Measurements from ENCODE around the gene BAZ1A. TPM values are rescaled to one million over a fixed set of nuclear protein-coding genes. Genes with fewer than 3 reads are reported as not detected.

The BAZ1A gene
- total and polyA plus RNA-seq, 11 donors: 3.8 to 20.3 (median 6.5) TPM

DNA sequence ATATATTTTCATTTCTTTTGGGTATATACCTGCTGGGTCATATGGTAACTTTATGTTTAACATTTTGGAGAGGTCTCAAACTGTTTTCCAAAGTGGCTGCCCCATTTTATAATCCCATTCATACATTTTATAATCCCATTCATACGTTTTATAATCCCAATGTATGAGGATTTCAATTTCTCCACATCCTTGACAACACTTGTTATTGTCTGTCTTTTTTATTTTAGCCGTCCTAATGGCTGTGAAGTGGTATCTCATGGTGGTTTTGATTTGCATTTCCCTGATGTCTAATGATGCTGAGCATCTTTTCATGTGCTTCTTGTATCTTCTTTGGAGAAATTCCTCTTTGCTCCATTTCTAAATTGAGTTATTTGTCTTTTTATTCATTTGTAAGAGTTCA lies 154.0 kb downstream of the BAZ1A start:
- no peak for DNase-seq
- Histone ChIP-seq H3K4me1 (peaks cover 0 to 8% (median 0%) of the 10 kb centered on the region in 12 donors), H3K36me3 (no peaks in the 10 kb centered on the region), H3K4me3 (no peak overlapping the region), H3K9me3 (no peaks in the 10 kb centered on the region), H3K27me3 (no peaks in the 10 kb centered on the region), H3K27ac (no peak overlapping the region)
- intact Hi-C loops (cut with DNase I): no loop called here
- TF ChIP-seq POLR2A (IDR thresholded peaks at IDR 0.05) (no peak), CTCF (IDR thresholded peaks at IDR 0.05) (no peak)
- no peak for ATAC-seq
- 84 to 88% (median 86%) methylated on average over 2 of the region's 2 CpGs for WGBS, 4 donors

DNA sequence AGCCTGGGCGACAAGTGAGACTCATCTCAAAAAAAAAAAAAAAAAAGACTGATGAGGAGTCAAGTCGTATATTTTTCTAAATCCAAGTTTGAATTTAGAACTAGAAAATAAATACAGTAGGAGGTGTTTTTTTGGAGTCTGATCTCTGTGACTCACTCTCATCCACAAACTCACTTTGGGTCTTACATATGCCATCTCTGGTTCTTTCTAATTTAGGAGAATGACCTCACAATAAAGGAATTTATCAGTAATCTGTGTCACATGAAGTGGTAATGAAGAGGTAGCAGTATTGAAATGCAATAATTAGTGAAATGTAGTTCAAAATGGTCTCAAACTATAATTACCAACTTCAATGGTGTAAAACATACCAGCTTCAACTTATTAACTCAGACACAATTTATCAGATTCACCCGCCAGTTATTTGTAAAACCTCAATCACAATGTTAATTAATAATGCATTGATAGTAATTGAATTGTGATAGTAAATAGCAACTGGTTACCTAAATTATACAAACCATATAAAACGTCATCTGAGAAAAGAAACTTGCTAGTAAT lies 156.3 kb downstream of the BAZ1A start:
- Histone ChIP-seq H3K4me3 (no peak overlapping the region), H3K27ac (no peak overlapping the region), H3K36me3 (no peaks in the 10 kb centered on the region), H3K9me3 (no peaks in the 10 kb centered on the region), H3K27me3 (no peaks in the 10 kb centered on the region), H3K4me1 (peaks cover 0 to 15% (median 6%) of the 10 kb centered on the region in 12 donors)
- intact Hi-C loops (cut with DNase I): loop anchor here in 2 of 10 donors (5.0 to 10.0 kb wide), 2 partner anchors 37 to 156 kb away; partner anchors contain the start of gene BAZ1A (in 1 of the 2)
- 57 to 80% (median 71%) methylated on average over 4 of the region's 4 CpGs for WGBS, 4 donors
- ATAC-seq: no peak
- TF ChIP-seq CTCF (IDR thresholded peaks at IDR 0.05): no peak
- no peak for TF ChIP-seq POLR2A (IDR thresholded peaks at IDR 0.05)
- no peak for DNase-seq

DNA sequence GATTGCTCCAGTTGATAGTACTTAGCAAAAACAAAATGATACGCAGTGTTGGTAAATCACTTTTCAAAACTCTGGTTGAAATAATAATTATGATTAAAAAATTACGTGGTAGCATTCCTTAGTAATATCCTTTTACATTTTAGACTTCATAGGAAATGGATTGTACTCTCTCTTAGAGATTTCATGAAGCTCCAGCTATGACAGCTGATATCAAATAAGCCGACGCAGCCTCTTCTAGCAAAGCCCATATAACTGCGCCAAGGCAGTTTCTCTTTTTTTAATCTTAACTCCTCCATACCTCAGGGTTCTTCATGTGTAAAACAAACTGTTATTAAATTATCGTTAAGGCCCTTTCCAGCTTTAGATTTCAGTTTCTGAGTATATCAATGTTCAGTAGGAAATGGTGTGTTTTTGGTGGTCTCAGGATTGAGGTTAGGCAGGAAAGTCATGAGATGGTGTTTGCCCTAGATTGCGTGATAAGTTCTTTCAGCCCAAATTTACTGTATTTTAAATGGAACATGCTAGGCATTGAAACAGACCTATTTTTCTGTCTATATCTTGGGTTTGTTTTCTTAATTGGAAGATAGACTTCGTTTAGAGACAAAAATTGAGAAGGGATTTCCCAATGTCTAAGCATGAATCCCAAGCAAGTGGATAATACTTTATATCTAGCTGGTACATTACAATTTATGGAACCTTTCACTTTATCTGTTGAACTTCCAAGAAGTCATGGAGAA lies 159.9 kb downstream of the BAZ1A start:
- peak overlapping the region; percentile 93 to 100 (median 98) for H3K27ac ChIP-seq
- ATAC-seq (no peak), DNase-seq (no peak)
- H3K36me3 ChIP-seq: peaks cover 0 to 22% (median 8%) of the 10 kb centered on the region in 9 donors
- no peaks in the 10 kb centered on the region for H3K9me3 ChIP-seq
- peak overlapping the region; percentile 67 to 95 (median 88) for H3K4me3 ChIP-seq
- no peaks in the 10 kb centered on the region for H3K27me3 ChIP-seq
- intact Hi-C loops (cut with DNase I): loop anchor here in 3 of 10 donors (2.0 to 10.0 kb wide), 3 partner anchors 33 to 160 kb away; partner anchors contain the start of genes BAZ1A (in 1 of the 3) and SNX6 (in 1 of the 3)
- no peak for TF ChIP-seq POLR2A (IDR thresholded peaks at IDR 0.05)
- no peak for TF ChIP-seq CTCF (IDR thresholded peaks at IDR 0.05)
- peaks cover 0 to 42% (median 17%) of the 10 kb centered on the region in 12 donors for H3K4me1 ChIP-seq
- WGBS, 4 donors: 50 to 52% (median 51%) methylated on average over 8 of the region's 8 CpGs

Measured in heart left ventricle (tissue), 16 donors.